ENCODE data around the gene FOXP1. TPM values are rescaled to one million over a fixed set of nuclear protein-coding genes. Genes with fewer than 3 reads are reported as not detected.

The FOXP1 gene
- total RNA-seq, 1 experiment from 2014 or later: 2.9 TPM

DNA sequence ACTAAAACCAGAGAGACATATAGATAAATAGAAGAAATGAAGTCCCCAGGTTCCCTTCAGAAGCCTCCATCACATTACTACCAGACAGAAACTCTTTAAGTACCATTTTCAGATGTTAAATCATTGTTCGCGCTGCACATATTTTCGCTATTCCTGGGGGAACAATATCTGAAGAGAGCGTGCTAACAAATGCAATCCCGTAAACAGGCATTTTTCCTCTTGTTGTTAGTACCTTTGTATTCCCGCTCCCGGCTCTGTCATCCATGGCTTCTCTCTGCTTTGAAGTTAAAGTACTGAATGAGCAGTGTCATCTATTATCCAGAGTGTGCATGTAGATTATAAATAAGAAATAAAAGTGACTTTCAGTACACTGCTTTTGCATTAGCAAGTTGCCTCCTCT is 412.3 kb downstream of the FOXP1 start:
- H3K4me3 ChIP-seq (ENCODE audit: low read depth in 2 of 2, low read length in 2 of 2): no peak overlapping the region
- no peak for ATAC-seq
- H3K27me3 ChIP-seq (ENCODE audit: control insufficient read depth, insufficient read depth, low read length): no peaks in the 10 kb centered on the region; the same call in 1 of the 2 replicates
- in situ Hi-C loops (cut with HindIII; ENCODE audit: low pct_unique_long_range_greater_than_20kb, low sequenced_read_pairs) (no loop called here), intact Hi-C loops (cut with micrococcal nuclease; ENCODE audit: unreplicated experiment) (no loop called here)
- POLR2A ChIA-PET: interaction anchor here (0.7 kb wide), 1 partner anchor 43 kb away, joined by 9 read pairs; no protein-coding TSS in a partner anchor
- no peak overlapping the region for H3K27ac ChIP-seq (ENCODE audit: low read length)
- no peaks in the 10 kb centered on the region for H3K4me1 ChIP-seq (ENCODE audit: control insufficient read depth, insufficient read depth, low read length)
- CTCF ChIA-PET: no interaction called here
- no peaks in the 10 kb centered on the region for H3K36me3 ChIP-seq (ENCODE audit: control insufficient read depth, insufficient read depth, low read length)
- DNase-seq (ENCODE audit: low read depth, low spot score): no peak
- BruUV-seq (replicated peaks): no TSS peak
- TF ChIP-seq TCF7L2 (IDR thresholded peaks at IDR 0.05; ENCODE audit: low read depth, low read length) (no peak), POLR2AphosphoS5 (IDR thresholded peaks at IDR 0.05; ENCODE audit: low read depth, low read length) (no peak), SIN3A (IDR thresholded peaks at IDR 0.05; ENCODE audit: borderline replicate concordance, insufficient read depth, low read depth, low read length) (no peak)
- TF ChIP-seq, protein P1, sequence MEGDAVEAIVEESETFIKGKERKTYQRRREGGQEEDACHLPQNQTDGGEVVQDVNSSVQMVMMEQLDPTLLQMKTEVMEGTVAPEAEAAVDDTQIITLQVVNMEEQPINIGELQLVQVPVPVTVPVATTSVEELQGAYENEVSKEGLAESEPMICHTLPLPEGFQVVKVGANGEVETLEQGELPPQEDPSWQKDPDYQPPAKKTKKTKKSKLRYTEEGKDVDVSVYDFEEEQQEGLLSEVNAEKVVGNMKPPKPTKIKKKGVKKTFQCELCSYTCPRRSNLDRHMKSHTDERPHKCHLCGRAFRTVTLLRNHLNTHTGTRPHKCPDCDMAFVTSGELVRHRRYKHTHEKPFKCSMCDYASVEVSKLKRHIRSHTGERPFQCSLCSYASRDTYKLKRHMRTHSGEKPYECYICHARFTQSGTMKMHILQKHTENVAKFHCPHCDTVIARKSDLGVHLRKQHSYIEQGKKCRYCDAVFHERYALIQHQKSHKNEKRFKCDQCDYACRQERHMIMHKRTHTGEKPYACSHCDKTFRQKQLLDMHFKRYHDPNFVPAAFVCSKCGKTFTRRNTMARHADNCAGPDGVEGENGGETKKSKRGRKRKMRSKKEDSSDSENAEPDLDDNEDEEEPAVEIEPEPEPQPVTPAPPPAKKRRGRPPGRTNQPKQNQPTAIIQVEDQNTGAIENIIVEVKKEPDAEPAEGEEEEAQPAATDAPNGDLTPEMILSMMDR (IDR thresholded peaks at IDR 0.05): no peak
- TF ChIP-seq, protein P2, sequence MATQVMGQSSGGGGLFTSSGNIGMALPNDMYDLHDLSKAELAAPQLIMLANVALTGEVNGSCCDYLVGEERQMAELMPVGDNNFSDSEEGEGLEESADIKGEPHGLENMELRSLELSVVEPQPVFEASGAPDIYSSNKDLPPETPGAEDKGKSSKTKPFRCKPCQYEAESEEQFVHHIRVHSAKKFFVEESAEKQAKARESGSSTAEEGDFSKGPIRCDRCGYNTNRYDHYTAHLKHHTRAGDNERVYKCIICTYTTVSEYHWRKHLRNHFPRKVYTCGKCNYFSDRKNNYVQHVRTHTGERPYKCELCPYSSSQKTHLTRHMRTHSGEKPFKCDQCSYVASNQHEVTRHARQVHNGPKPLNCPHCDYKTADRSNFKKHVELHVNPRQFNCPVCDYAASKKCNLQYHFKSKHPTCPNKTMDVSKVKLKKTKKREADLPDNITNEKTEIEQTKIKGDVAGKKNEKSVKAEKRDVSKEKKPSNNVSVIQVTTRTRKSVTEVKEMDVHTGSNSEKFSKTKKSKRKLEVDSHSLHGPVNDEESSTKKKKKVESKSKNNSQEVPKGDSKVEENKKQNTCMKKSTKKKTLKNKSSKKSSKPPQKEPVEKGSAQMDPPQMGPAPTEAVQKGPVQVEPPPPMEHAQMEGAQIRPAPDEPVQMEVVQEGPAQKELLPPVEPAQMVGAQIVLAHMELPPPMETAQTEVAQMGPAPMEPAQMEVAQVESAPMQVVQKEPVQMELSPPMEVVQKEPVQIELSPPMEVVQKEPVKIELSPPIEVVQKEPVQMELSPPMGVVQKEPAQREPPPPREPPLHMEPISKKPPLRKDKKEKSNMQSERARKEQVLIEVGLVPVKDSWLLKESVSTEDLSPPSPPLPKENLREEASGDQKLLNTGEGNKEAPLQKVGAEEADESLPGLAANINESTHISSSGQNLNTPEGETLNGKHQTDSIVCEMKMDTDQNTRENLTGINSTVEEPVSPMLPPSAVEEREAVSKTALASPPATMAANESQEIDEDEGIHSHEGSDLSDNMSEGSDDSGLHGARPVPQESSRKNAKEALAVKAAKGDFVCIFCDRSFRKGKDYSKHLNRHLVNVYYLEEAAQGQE (IDR thresholded peaks at IDR 0.05; ENCODE audit: insufficient read depth in 1 of 2, low read depth in 2 of 2, low read length in 1 of 2): no peak
- H3K9me3 ChIP-seq (ENCODE audit: control insufficient read depth, insufficient read depth, low read depth, low read length): no peaks in the 10 kb centered on the region

DNA sequence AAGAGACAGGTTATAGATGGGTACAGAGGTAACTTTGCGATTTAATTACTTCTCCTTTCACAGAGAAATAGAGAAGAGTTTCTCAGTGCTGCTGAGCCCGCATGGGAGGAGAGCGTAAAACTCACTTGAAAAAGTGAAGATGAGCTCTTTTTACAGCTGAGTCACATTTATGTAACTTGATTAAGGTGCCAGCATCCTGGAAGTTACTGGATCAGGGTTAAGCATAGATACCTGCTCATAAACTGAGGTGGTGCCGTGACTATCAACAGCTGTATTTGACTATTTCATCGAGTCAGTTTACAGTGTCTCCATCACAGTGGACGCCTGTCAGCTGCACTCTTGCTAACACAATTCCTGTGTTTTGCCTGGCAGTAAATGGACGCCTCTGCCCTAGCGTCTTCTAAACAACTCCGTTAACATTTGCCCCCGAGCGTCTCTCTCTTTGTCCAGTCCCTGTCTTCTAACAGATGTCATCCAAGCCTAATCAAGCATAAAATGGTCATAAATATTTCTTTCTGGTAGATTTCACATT is 414.6 kb downstream of the FOXP1 start:
- ChIA-PET POLR2A (no interaction called here), CTCF (no interaction called here)
- H3K4me1 ChIP-seq (ENCODE audit: control insufficient read depth, insufficient read depth, low read length): no peaks in the 10 kb centered on the region
- H3K9me3 ChIP-seq (ENCODE audit: control insufficient read depth, insufficient read depth, low read depth, low read length): no peaks in the 10 kb centered on the region
- H3K36me3 ChIP-seq (ENCODE audit: control insufficient read depth, insufficient read depth, low read length): no peaks in the 10 kb centered on the region
- no peak overlapping the region for H3K4me3 ChIP-seq (ENCODE audit: low read depth in 2 of 2, low read length in 2 of 2)
- intact Hi-C loops (cut with micrococcal nuclease; ENCODE audit: unreplicated experiment) (no loop called here), in situ Hi-C loops (cut with HindIII; ENCODE audit: low pct_unique_long_range_greater_than_20kb, low sequenced_read_pairs) (no loop called here)
- no peaks in the 10 kb centered on the region; the same call in 1 of the 2 replicates for H3K27me3 ChIP-seq (ENCODE audit: control insufficient read depth, insufficient read depth, low read length)
- TF ChIP-seq POLR2AphosphoS5 (IDR thresholded peaks at IDR 0.05; ENCODE audit: low read depth, low read length) (no peak), TCF7L2 (IDR thresholded peaks at IDR 0.05; ENCODE audit: low read depth, low read length) (no peak)
- TF ChIP-seq, protein P2 (IDR thresholded peaks at IDR 0.05; ENCODE audit: insufficient read depth in 1 of 2, low read depth in 2 of 2, low read length in 1 of 2): no peak
- ATAC-seq (no peak), DNase-seq (ENCODE audit: low read depth, low spot score) (no peak)
- no TSS peak for BruUV-seq (replicated peaks)
- H3K27ac ChIP-seq (ENCODE audit: low read length): no peak overlapping the region

Data from Panc1 (cell line).